B cell (primary cell): ENCODE results near the gene PDLIM5. TPM values are rescaled to one million over a fixed set of nuclear protein-coding genes. Genes with fewer than 3 reads are reported as not detected.
"Not testable (repeated sequence)": the region's sequence is repeated elsewhere in the genome, so short reads cannot be mapped to it uniquely, and the experiment has no call there.

Source experiments
- ATAC-seq: fragments of 200-7000 bp; cut with Tn5 transposase; one replicate; pipeline ENCODE4 v1.10.0; 2021; ENCODE audit warnings: low read depth, mild to moderate bottlenecking, moderate number of reproducible peaks, moderate library complexity
- CTCF ChIA-PET: fragments of 350-600 bp; sonication (Branson Sonifier 250); formaldehyde crosslinking; loops from one replicate; lab custom pipeline; 2021; ENCODE audit warnings: antibody characterized with exemption, inconsistent platforms; lab: Charles Lee
- POLR2A ChIA-PET: fragments of 350-600 bp; sonication (Branson Sonifier 250); formaldehyde crosslinking; loops from one replicate; lab custom pipeline; 2021; ENCODE audit warnings: antibody characterized with exemption; lab: Charles Lee
- DNase-seq: peaks from one replicate; pipeline ENCODE4 v3.0.0; 2013
- H2AFZ ChIP-seq: 2 replicates; pipeline ENCODE4 v1.6.1; 2012; ENCODE audit warnings: mild to moderate bottlenecking, low read depth, low read length; ENCODE audit not compliant: insufficient read depth, poor library complexity, severe bottlenecking
- H3K27ac ChIP-seq, 2 donors: 1 replicate in 1 of 2; 2 replicates in 1 of 2; pipeline ENCODE4 v1.5.1; 2012 to 2013; ENCODE audit warnings: low read length in 2 of 2, mild to moderate bottlenecking in 2 of 2, moderate library complexity in 1 of 2
- H3K27me3 ChIP-seq, 4 experiments: fragments of 200-600 bp in 1 of 4; sonication (generic) in 1 of 4; replicated peaks in 1 of 4; 1 replicate in 2 of 4; 2 replicates in 2 of 4; pipeline versions ENCODE4 v1.6.1 to v1.7.0; 2013 to 2016; ENCODE audit warnings: low read length in 3 of 4, mild to moderate bottlenecking in 2 of 4, mixed read lengths in 1 of 4, moderate library complexity in 1 of 4; ENCODE audit not compliant: insufficient read depth in 4 of 4, control insufficient read depth in 3 of 4; ENCODE audit errors: control extremely low read depth in 1 of 4
- H3K36me3 ChIP-seq, 2 experiments: replicated peaks in 1 of 2; 1 replicate in 1 of 2; 2 replicates in 1 of 2; pipeline versions ENCODE4 v1.6.1 to v1.7.1; 2013; ENCODE audit warnings: low read length in 1 of 2; ENCODE audit not compliant: insufficient read depth in 2 of 2, control insufficient read depth in 1 of 2; ENCODE audit errors: control extremely low read depth in 1 of 2, extremely low read depth in 1 of 2
- H3K4me1 ChIP-seq, 2 donors: fragments of 200-600 bp in 1 of 2; sonication (generic) in 1 of 2; 1 replicate in 1 of 2; 2 replicates in 1 of 2; pipeline versions ENCODE4 v1.5.1 to v1.6.1; 2013 to 2017; ENCODE audit warnings: low read length in 2 of 2; ENCODE audit not compliant: control insufficient read depth in 2 of 2, insufficient read depth in 2 of 2
- H3K4me2 ChIP-seq: replicated peaks from 2 replicates; pipeline ENCODE3; 2012; ENCODE audit warnings: mild to moderate bottlenecking, low read depth, low read length; ENCODE audit not compliant: poor library complexity, severe bottlenecking
- H3K4me3 ChIP-seq, 5 experiments: fragments of 200-600 bp in 1 of 5; sonication (generic) in 1 of 5; 1 replicate in 3 of 5; 2 replicates in 2 of 5; pipeline versions ENCODE4 v1.5.1 to v1.7.0; 2011 to 2016; ENCODE audit warnings: low read length in 4 of 5, mild to moderate bottlenecking in 4 of 5, low read depth in 2 of 5, control low read depth in 1 of 5, moderate library complexity in 1 of 5; ENCODE audit not compliant: insufficient read depth in 1 of 5; ENCODE audit errors: control extremely low read depth in 1 of 5, extremely low read depth in 1 of 5
- H3K79me2 ChIP-seq: fragments of 200-600 bp; sonication (generic); one replicate; pipeline ENCODE4 v1.6.0; 2016; ENCODE audit warnings: low read length; ENCODE audit not compliant: control insufficient read depth, insufficient read depth
- H3K9ac ChIP-seq: fragments of 200-600 bp; sonication (generic); 2 replicates; pipeline ENCODE4 v1.6.1; 2017; ENCODE audit warnings: mild to moderate bottlenecking, low read length, moderate library complexity
- H3K9me3 ChIP-seq, 3 donors: one replicate each; pipeline versions ENCODE4 v1.6.1 to v1.7.1; 2013; ENCODE audit warnings: low read length in 2 of 3; ENCODE audit not compliant: control insufficient read depth in 2 of 3, insufficient read depth in 1 of 3; ENCODE audit errors: control extremely low read depth in 1 of 3
- H4K20me1 ChIP-seq: 2 replicates; pipeline ENCODE4 v1.6.0; 2012; ENCODE audit warnings: mild to moderate bottlenecking, low read length; ENCODE audit not compliant: insufficient read depth, control insufficient read depth, poor library complexity, severe bottlenecking
- H3K27ac Mint-ChIP-seq: one replicate; pipeline ENCODE4 v1.8.0; 2021; ENCODE audit warnings: mixed read lengths
- H3K27me3 Mint-ChIP-seq: one replicate; pipeline ENCODE4 v1.8.0; 2021; ENCODE audit warnings: mixed read lengths
- H3K4me1 Mint-ChIP-seq: one replicate; pipeline ENCODE4 v1.8.0; 2021; ENCODE audit warnings: mixed read lengths
- H3K4me3 Mint-ChIP-seq: one replicate; pipeline ENCODE4 v1.8.0; 2021; ENCODE audit warnings: mixed read lengths
- H3K9me3 Mint-ChIP-seq: one replicate; pipeline ENCODE4 v1.8.0; 2022; ENCODE audit warnings: mixed read lengths; ENCODE audit not compliant: insufficient read depth
- EZH2 ChIP-seq: IDR thresholded peaks from 2 replicates; pipeline ENCODE4 v1.6.1; 2012; ENCODE audit warnings: borderline replicate concordance, low read depth, mild to moderate bottlenecking, moderate library complexity, low read length; ENCODE audit not compliant: insufficient read depth, poor library complexity, severe bottlenecking
- WGBS: methylation state at CpG from one replicate; pipeline ENCODE4 v1.1.5; 2013; ENCODE audit warnings: missing lambda C conversion rate; ENCODE audit not compliant: insufficient coverage; 5-methylcytosine and 5-hydroxymethylcytosine counted together
- intact Hi-C: fragments of 100-400 bp; cut with micrococcal nuclease; formaldehyde crosslinking; loops from one replicate; pipeline ENCODE4 v1.10.0; 2022
- polyA plus RNA-seq: library from polyadenylated mRNA; depleted of rRNA; stranded (reverse); fragments of >200 nt; gene quantifications from 2 replicates; pipeline ENCODE4 v1.2.3, GENCODE V29; 2012
- total RNA-seq, 2 donors: library from RNA; stranded (reverse); fragments of 120-200 nt in 1 of 2; gene quantifications; 1 replicate in 1 of 2; 2 replicates in 1 of 2; pipeline versions ENCODE4 v1.2.3 to v1.2.4, GENCODE V29; 2013 to 2022
- TF ChIP-seq, protein P1 (sequence below): fragments of 200-600 bp; IDR thresholded peaks from one replicate; pipeline ENCODE4 v1.8.0; 2022; ENCODE audit warnings: antibody characterized with exemption, mild to moderate bottlenecking

PDLIM5 gene
- total and polyA plus RNA-seq, 2 donors (not counting 1 experiment from before 2014, with no cell fraction given) = 24.0 to 30.2 TPM

DNA sequence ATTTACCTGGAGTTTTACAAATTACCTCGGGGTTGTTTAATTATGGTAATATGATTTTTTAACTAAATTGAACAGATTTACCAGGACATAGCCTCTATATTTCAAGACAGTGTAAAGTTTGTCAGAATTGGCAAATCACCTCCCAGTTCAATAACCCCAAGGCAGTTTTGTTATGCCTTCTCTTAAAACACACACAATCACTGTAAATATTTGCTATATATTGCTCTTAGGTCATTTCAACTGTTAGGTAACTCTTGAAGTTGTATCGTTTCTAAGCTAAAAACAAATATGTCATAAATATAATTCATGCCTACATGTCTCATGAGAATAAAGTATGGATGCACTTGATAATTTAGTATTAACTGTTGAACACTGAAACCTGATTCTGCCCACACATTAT is 24.1 kb downstream of the PDLIM5 start:
- Histone ChIP-seq H3K9me3 (no peaks in the 10 kb centered on the region), H3K9ac (no peak overlapping the region), H3K4me1 (no peaks in the 10 kb centered on the region), H3K27me3 (no peaks in the 10 kb centered on the region), H4K20me1 (peaks cover 5% of the 10 kb centered on the region), H3K36me3 (no peaks in the 10 kb centered on the region), H3K4me3 (no peak overlapping the region), H3K27ac (no peak overlapping the region), H3K79me2 (peaks cover 7% of the 10 kb centered on the region), H2AFZ (no peak overlapping the region), H3K4me2 (no peak overlapping the region)
- CTCF ChIA-PET = no interaction called here
- POLR2A ChIA-PET = no interaction called here
- WGBS = no CpG with 5 or more reads among the region's 2 CpGs
- no peak for DNase-seq
- no peak for TF ChIP-seq EZH2
- TF ChIP-seq, protein P1, sequence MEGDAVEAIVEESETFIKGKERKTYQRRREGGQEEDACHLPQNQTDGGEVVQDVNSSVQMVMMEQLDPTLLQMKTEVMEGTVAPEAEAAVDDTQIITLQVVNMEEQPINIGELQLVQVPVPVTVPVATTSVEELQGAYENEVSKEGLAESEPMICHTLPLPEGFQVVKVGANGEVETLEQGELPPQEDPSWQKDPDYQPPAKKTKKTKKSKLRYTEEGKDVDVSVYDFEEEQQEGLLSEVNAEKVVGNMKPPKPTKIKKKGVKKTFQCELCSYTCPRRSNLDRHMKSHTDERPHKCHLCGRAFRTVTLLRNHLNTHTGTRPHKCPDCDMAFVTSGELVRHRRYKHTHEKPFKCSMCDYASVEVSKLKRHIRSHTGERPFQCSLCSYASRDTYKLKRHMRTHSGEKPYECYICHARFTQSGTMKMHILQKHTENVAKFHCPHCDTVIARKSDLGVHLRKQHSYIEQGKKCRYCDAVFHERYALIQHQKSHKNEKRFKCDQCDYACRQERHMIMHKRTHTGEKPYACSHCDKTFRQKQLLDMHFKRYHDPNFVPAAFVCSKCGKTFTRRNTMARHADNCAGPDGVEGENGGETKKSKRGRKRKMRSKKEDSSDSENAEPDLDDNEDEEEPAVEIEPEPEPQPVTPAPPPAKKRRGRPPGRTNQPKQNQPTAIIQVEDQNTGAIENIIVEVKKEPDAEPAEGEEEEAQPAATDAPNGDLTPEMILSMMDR = no peak
- ATAC-seq = no peak
- no peaks in the 10 kb centered on the region for H3K9me3 Mint-ChIP-seq
- H3K4me3 Mint-ChIP-seq = no peak overlapping the region
- H3K27ac Mint-ChIP-seq = no peak overlapping the region
- intact Hi-C loops = no loop called here
- H3K4me1 Mint-ChIP-seq = no peaks in the 10 kb centered on the region
- no peaks in the 10 kb centered on the region for H3K27me3 Mint-ChIP-seq

DNA sequence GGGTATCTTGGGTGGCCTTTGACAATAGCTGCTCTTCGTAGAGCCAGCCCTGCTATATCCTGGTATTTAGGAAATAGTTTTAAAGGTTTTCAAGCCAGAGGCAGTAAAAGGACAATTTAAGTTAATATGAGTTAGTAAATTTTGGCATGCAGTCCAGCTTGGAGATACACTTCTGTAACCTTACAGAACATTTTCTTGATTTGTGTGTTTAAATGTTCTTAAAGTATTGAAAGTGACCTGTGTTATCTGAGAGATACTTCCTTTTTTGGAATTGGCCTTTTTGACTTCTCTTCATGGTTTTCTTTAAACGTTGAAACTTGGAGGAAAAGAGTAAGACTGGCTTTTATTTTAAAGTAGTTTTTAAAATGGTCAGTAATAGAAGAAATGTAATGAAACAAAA is 25.5 kb downstream of the PDLIM5 start:
- H3K27ac Mint-ChIP-seq = no peak overlapping the region
- CTCF ChIA-PET = no interaction called here
- TF ChIP-seq EZH2 = no peak
- TF ChIP-seq, protein P1 = no peak
- Histone ChIP-seq H3K27ac (no peak overlapping the region), H3K27me3 (no peaks in the 10 kb centered on the region), H3K36me3 (no peaks in the 10 kb centered on the region), H3K9ac (no peak overlapping the region), H4K20me1 (peaks cover 5% of the 10 kb centered on the region), H3K4me1 (no peaks in the 10 kb centered on the region), H3K4me2 (no peak overlapping the region), H2AFZ (no peak overlapping the region), H3K79me2 (peaks cover 6% of the 10 kb centered on the region), H3K9me3 (no peaks in the 10 kb centered on the region), H3K4me3 (no peak overlapping the region)
- H3K27me3 Mint-ChIP-seq = no peaks in the 10 kb centered on the region
- H3K9me3 Mint-ChIP-seq = no peaks in the 10 kb centered on the region
- WGBS = 100% methylated on average over 1 of the region's 2 CpGs
- ATAC-seq = no peak
- no peak for DNase-seq
- no peaks in the 10 kb centered on the region for H3K4me1 Mint-ChIP-seq
- intact Hi-C loops = no loop called here
- POLR2A ChIA-PET = no interaction called here
- no peak overlapping the region for H3K4me3 Mint-ChIP-seq

DNA sequence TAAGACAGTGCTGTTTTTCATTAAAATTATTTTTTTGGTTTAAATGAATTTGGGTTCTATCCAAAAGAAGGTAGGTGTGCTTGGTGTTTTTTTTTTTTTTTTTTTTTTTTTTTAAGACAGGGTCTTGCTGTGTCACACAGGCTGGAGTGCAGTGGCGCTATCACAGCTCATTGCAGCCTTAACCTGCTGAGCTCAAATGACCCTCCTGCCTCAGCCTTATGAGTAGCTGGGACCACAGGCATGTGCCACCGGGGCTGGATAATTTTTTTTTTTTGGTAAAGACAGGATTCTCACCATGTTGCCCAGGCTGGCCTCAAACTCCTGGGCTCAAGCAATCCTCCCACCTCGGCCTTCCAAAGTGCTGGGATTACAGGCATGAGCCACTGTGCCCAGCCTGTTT is 27.1 kb downstream of the PDLIM5 start:
- H3K27ac ChIP-seq, H3K79me2 ChIP-seq, H3K27me3 ChIP-seq, CTCF ChIA-PET, H2AFZ ChIP-seq, H3K9me3 Mint-ChIP-seq, H3K9ac ChIP-seq, H3K4me1 Mint-ChIP-seq, H3K4me2 ChIP-seq, H3K36me3 ChIP-seq, DNase-seq, H3K4me1 ChIP-seq, POLR2A ChIA-PET, H4K20me1 ChIP-seq, H3K27ac Mint-ChIP-seq, intact Hi-C loops, H3K4me3 Mint-ChIP-seq, ATAC-seq, H3K27me3 Mint-ChIP-seq, H3K4me3 ChIP-seq, H3K9me3 ChIP-seq: not testable (repeated sequence)
- 80% methylated on average over 3 of the region's 3 CpGs for WGBS
